Upper lobe of left lung (tissue), 4 donors: ENCODE results near the gene PPM1H.

Source experiments
- CTCF ChIP-seq, 6 experiments: fragments of 450-650 bp in 4 of 6; fragments of 200-600 bp in 2 of 6; sonication (generic) in 2 of 6; IDR thresholded peaks; one replicate each; pipeline ENCODE4 v1.5.1; 2016 to 2019; ENCODE audit warnings: antibody characterized with exemption in 6 of 6
- POLR2A ChIP-seq, 4 donors: fragments of 450-650 bp; IDR thresholded peaks; one replicate each; pipeline ENCODE4 v1.5.1; 2016 to 2017; ENCODE audit warnings: antibody characterized with exemption in 4 of 4, mild to moderate bottlenecking in 2 of 4

GRCh38 chr12:62943779-62944395 is 8.9 kb upstream of the PPM1H start:
- no peak for TF ChIP-seq POLR2A (IDR thresholded peaks at IDR 0.05)
- no peak for TF ChIP-seq CTCF (IDR thresholded peaks at IDR 0.05)
